ENCODE measurements around the gene C11orf68. TPM values are rescaled to one million over a fixed set of nuclear protein-coding genes. Genes with fewer than 3 reads are reported as not detected.

The C11orf68 gene
- total RNA-seq, 4 donors from 2014 or later, result 17.7 to 27.1 (median 20.9) TPM

- no peaks in the 10 kb centered on the region for H3K9me3 ChIP-seq
- intact Hi-C loops (cut with DNase I), result no loop called here
- WGBS, 2 donors, result 67 to 82% methylated on average over 5 to 8 of the region's 8 CpGs
- no peaks in the 10 kb centered on the region for H3K27me3 ChIP-seq
- H3K4me3 ChIP-seq (replicated peaks in 1 of 3), result no peak overlapping the region
- no peak for TF ChIP-seq CTCF (IDR thresholded peaks at IDR 0.05)
- TF ChIP-seq POLR2A (IDR thresholded peaks at IDR 0.05), result no peak
- no peaks in the 10 kb centered on the region for H3K36me3 ChIP-seq
- DNase-seq, result peak in 1 of 2 donors; percentile 38
- peak overlapping the region; percentile 46 to 67 (median 48) for H3K27ac ChIP-seq
- H3K4me1 ChIP-seq, result peaks cover 20 to 34% of the 10 kb centered on the region in 2 donors
These were observed 25.9 kb upstream of the C11orf68 start for GRCh38 chr11:65944767-65945166.

- no peaks in the 10 kb centered on the region for H3K36me3 ChIP-seq
- no peaks in the 10 kb centered on the region for H3K27me3 ChIP-seq
- H3K4me3 ChIP-seq (replicated peaks in 1 of 3), result no peak overlapping the region
- 45 to 70% methylated on average over 8 of the region's 8 CpGs for WGBS, 2 donors
- intact Hi-C loops (cut with DNase I), result no loop called here
- TF ChIP-seq POLR2A (IDR thresholded peaks at IDR 0.05), result no peak
- DNase-seq, result peak; percentile 91 to 92
- H3K9me3 ChIP-seq, result no peaks in the 10 kb centered on the region
- peak overlapping the region; percentile 46 to 67 (median 48) for H3K27ac ChIP-seq
- H3K4me1 ChIP-seq, result peaks cover 20 to 34% of the 10 kb centered on the region in 2 donors
These were observed 25.3 kb upstream of the C11orf68 start for GRCh38 chr11:65944191-65944590.

GRCh38 chr11:65942531-65942930 lies 23.7 kb upstream of the C11orf68 start:
- WGBS, 2 donors, result 60 to 63% methylated on average over 7 of the region's 7 CpGs

GRCh38 chr11:65941720-65942310 lies 23.0 kb upstream of the C11orf68 start:
- Histone ChIP-seq H3K27me3 (no peaks in the 10 kb centered on the region), H3K36me3 (no peaks in the 10 kb centered on the region), H3K9me3 (no peaks in the 10 kb centered on the region), H3K27ac (peak overlapping the region; percentile 45 to 83 (median 80)), H3K4me3 (replicated peaks in 1 of 3) (no peak overlapping the region), H3K4me1 (peaks cover 20 to 34% of the 10 kb centered on the region in 2 donors)
- peak; percentile 87 to 91 for DNase-seq
- WGBS, 2 donors, result 25 to 33% methylated on average over 9 of the region's 9 CpGs
- intact Hi-C loops (cut with DNase I), result no loop called here
- TF ChIP-seq POLR2A (IDR thresholded peaks at IDR 0.05) (no peak), CTCF (IDR thresholded peaks at IDR 0.05) (no peak)

More at GRCh38 chr11:65942531-65942930, 23.7 kb upstream of the C11orf68 start:
- Histone ChIP-seq H3K36me3 (no peaks in the 10 kb centered on the region), H3K27me3 (no peaks in the 10 kb centered on the region), H3K9me3 (no peaks in the 10 kb centered on the region), H3K4me3 (replicated peaks in 1 of 3) (no peak overlapping the region), H3K4me1 (peaks cover 20 to 34% of the 10 kb centered on the region in 2 donors), H3K27ac (peak overlapping the region; percentile 41 to 83 (median 80))
- intact Hi-C loops (cut with DNase I), result no loop called here
- DNase-seq, result peak; percentile 53 to 54
- TF ChIP-seq CTCF (IDR thresholded peaks at IDR 0.05) (no peak), POLR2A (IDR thresholded peaks at IDR 0.05) (no peak)

GRCh38 chr11:65937766-65938165 lies 18.9 kb upstream of the C11orf68 start:
- Histone ChIP-seq H3K4me3 (replicated peaks in 1 of 3) (no peak overlapping the region), H3K27ac (no peak overlapping the region), H3K4me1 (peaks cover 25 to 30% of the 10 kb centered on the region in 2 donors), H3K27me3 (no peaks in the 10 kb centered on the region), H3K9me3 (no peaks in the 10 kb centered on the region), H3K36me3 (no peaks in the 10 kb centered on the region)
- intact Hi-C loops (cut with DNase I), result no loop called here
- TF ChIP-seq CTCF (IDR thresholded peaks at IDR 0.05), result no peak
- TF ChIP-seq POLR2A (IDR thresholded peaks at IDR 0.05), result no peak
- WGBS, 2 donors, result 79 to 88% methylated on average over 4 of the region's 4 CpGs
- no peak for DNase-seq

Measured in thyroid gland (tissue), 4 donors.